ENCODE measurements around the gene TRIM27. TPM values are rescaled to one million over a fixed set of nuclear protein-coding genes. Genes with fewer than 3 reads are reported as not detected.
A peak's percentile ranks its signal among the peaks of the same experiment; 100 is the strongest.
"Not testable (repeated sequence)": the region's sequence is repeated elsewhere in the genome, so short reads cannot be mapped to it uniquely, and the experiment has no call there.

The TRIM27 gene
- total RNA-seq, 1 donor, result 59.8 TPM

DNA sequence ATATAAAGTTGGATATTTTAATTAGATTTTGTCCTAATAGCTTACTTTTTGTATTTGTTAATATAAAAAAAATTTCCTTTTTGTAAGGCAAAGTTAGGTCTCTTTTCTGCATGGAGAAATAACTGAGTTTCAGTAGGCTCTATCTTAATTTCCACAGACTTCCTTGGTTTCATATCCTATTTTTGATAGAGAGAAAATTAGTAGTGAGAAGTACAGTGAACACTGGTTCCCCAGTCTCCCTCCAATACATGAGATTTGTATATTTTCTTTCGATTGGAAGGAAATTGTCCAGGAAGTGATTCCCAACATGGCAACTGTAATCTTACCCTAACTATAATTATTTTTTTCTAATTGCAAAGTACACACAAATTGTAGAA is 26.4 kb downstream of the TRIM27 start:
- DNase-seq (ENCODE audit: low read depth in 2 of 3, low spot score in 2 of 3), result no peak

DNA sequence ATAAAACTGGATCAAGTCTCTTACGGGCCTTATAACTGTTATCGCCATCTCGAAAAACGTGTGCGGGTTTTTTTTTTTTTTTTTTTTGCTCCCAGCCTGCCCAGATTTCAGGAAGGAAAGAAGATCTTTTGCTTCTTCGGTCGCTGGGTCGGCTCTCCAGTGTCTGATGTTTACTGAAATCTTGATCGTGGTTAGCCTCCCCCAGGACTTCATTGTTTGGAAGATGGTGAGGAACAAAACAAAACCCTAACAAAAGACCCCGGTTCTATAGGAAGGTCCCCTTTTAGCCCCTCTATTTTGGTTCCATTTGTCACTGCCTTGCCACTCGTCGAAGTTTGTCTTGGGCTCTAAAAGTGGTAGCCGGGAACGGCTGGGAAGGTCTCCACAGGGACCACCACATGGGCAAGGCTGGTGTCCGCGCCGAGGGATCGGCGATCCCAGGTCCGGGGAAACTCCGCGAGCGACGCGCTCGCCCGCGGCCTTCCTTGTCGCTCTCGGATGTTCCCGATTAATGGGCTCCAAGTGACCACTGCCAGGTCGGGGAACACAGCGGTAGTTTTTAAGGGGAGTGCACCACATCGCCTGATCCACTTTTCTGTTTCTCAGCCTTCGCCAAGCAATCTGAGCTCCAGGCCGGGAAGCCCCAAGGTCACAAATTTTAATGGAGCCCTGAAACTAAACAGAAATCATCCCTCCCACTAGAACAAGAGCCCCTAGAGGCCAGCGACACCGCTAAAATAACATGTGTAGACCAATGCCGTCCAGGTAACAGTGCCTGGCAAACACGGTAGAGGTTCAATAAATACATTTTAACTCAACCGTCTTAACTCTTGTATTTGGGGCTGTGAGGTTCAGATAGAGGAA is 27.0 kb downstream of the TRIM27 start:
- peak; percentile 35 to 88 (median 73) for DNase-seq (ENCODE audit: low read depth in 2 of 3, low spot score in 2 of 3)

DNA sequence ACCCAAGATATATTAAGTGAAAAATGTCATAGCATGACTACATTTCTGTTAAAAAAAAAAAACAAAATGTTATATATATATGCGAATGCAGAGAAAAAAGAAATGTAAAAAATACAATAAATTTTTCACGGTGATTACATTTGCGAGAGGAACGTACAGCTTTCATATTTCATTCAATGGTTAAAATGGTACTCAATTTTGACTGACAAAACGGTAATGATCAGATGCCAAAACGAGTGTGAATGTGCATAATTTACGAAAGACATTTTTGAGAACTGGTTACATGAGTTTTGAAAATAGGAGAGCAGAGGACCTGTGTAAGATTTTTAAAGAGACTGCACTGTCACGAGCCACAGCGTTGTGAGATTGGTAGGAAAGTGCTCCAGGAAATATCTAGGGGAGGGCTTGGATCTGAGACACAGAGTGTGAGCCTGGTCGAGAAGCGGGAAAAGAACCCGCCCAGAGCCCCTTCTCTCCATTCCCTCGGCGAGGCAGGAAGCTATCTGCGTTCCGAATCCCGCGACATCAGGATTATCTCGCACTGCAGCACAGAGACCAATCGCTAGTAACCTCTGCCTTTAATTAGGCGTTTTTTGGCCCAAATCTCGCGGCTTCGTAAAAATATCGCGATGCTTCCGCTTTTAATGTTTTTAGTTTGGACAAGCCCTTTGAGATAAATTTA is 28.5 kb downstream of the TRIM27 start:
- peak; percentile 81 to 99 (median 95) for DNase-seq (ENCODE audit: low read depth in 2 of 3, low spot score in 2 of 3)

DNA sequence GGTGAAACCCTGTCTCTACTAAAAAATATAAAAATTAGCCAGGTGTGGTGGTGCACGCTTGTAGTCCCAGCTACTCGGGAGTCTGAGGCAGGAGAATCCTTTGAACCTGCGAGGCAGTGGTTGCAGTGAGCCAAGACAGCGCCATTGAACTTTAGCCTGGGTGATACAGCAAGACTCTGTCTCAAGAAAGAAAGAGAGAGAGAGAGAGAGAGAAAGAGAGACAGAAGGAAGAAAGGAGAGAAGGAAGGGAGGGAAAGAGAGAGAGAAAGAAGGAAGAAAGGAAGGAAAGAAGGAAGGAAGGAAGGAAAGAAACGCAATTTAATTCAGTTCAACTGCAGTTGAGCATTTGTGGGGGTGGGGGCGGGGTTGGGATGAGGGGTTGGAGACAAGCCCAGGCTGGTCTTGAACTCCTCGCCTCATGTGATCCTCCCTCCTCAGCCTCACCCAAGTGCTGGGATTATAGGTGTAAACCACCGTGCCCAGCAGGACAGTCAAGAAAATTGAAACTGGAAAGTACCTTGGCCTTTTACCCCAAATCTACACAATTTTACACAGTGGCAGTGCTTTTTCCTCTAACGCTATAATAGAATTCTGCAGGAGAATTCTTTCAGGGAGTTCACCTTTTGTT is 30.5 kb downstream of the TRIM27 start:
- no peak for DNase-seq (ENCODE audit: low read depth in 2 of 3, low spot score in 2 of 3)

DNA sequence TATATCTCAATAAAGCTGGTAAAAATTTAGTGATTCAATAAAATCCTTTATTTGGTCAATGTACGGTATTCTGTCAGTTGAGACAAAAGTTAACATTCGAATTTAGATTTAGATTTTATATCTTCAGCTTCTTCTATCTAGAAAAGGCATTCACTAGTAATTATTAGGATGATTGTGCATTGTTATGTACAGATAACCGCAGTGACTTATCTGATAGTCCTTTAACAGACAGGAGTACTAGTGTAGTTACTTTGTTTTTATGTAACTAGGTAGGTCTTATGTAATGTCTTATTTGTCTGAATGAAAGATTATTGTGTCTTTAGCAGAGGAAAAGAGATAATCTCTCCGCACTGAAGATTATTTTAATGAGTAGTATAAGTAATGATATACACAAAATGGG is 31.3 kb downstream of the TRIM27 start:
- DNase-seq (ENCODE audit: low read depth in 2 of 3, low spot score in 2 of 3), result no peak

DNA sequence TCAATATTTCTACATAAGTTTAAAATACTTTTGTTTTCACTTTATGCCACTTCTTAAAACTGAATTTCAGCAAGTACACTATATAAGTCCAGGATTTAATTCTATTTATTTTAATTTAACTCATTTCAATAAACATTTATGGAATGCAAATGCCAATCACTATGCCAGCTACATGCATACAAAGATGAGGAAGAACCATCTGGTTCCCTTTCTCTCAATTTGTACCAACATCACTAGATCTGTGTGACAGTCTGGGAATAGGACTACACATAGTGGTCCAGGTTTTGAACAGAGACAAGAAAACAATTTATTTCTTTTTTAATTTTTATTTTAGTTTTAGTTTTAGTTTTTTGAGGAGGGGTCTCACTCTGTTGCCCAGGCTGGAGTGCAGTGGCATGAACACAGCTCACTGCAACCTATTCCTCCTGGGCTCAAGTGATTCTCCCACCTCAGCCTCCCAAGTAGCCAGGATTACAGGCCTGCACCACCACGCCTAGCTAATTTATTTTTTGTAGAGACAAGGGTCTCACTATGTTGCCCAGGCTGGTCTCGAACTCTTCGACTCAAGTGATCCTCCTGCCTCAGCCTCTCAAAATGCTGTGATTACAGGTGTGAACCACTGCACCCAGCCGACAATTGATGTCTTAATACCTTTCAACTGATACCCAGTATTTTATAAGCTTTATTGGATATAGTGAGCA is 35.8 kb downstream of the TRIM27 start:
- no peak for DNase-seq (ENCODE audit: low read depth in 2 of 3, low spot score in 2 of 3)

DNA sequence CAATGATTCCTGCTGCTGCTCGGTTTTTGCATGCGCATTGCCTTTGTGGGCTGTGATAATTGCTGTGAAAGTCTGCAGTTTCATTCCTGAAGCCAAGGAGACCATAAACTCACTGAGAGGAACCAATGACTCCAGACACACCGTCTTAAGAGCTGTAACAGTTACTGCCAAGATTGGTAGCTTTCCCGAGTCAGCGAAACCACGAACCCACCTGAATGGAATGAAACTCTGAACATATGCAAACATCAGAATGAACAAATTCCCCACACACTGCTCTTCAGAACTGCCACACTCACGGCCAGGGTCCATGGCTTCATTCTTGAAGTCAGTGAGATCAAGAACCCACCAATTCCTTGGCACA is 37.7 kb downstream of the TRIM27 start:
- DNase-seq (ENCODE audit: low read depth in 2 of 3, low spot score in 2 of 3), result no peak

DNA sequence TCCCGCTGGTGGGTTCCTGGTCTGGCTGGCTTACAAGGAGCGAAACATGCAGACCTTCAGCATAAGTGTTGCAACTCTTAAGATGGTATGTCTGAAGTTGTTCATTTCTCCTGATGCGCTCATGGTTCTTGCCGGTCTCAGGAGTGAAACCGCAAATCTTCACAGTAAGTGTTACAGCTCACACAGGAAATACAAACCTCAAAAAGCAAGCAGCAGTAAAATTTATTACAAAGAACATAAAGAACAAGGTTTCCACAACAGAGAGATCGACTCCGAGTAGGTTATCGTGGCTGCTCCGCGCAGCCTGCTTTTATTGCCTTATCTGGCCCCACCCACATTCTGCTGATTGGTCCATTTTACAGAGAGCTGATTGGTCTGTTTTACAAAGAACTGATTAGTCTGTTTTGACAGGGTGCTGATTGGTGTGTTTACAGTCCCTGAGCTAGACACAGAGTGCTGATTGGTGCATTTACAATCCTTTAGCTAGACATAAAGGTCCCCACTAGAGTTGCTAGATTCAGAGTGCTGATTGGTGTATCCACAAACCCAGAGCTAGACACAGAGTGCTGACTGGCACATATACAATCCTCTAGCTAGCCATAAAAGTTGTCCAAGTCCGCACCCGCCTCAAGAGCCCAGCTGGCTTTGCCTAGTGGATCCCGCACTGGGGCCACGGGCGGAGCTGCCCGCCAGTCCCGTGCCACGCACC is 39.2 kb downstream of the TRIM27 start:
- DNase-seq (ENCODE audit: low read depth in 2 of 3, low spot score in 2 of 3), result peak; percentile 53 to 84 (median 65)

DNA sequence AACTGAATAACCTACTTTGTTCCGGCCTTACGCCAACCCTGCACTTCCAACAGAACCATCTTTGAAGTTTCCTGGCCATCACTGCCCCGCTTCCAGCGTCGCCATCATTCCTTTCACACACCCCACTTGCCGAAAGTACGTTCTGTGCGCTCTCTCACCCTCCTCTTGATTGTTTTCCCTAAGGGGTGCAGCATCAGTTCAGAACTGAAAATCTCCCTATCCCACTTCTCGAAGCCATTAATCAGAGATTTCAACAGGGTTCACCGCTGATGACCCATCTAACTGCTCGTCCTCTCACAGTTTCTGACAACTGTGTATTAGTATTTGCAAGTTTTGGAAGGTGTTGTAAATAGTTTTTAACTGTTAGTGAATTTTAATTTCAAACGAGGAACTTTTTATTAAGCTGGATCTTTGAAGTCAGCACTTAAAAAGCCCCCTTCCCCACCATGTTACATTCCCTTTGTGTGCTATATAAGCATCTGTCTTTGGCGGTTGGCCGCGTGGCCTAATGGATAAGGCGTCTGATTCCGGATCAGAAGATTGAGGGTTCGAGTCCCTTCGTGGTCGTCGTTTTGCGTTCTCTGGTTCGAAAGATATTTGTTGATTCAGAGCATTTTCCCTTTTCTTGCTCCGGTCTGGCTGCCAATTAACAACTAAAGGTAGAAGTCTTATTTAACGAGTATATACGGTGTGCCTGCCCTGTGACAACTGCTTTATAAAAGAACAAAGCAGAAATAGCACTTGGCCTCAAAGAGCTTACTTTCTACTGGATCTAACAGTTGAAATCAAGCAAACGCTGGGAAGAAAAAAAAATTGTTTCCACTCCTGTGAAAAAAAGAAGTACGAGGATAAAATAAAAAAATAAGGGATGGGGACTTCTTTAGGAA is 42.6 kb downstream of the TRIM27 start:
- DNase-seq (ENCODE audit: low read depth in 2 of 3, low spot score in 2 of 3), result peak in 2 of 3 donors; percentile 73 to 93

DNA sequence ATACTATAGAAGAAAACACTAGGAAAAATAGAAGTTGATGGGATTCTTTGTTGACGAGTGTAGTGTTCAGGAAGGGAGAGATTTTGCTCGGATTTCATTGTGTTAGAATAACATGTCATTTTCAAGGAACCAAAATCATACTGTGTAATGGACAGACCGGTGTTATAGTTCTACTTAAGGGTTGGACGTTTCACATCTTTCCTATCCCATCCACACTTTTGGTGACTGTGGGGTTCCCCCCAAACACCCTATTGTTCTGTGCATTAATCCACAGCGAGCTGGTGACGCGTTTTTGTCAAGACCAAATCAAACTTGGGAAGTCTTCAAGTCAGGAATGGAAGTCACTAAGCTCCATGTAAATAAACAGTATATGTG is 43.3 kb downstream of the TRIM27 start:
- DNase-seq (ENCODE audit: low read depth in 2 of 3, low spot score in 2 of 3), result no peak

DNA sequence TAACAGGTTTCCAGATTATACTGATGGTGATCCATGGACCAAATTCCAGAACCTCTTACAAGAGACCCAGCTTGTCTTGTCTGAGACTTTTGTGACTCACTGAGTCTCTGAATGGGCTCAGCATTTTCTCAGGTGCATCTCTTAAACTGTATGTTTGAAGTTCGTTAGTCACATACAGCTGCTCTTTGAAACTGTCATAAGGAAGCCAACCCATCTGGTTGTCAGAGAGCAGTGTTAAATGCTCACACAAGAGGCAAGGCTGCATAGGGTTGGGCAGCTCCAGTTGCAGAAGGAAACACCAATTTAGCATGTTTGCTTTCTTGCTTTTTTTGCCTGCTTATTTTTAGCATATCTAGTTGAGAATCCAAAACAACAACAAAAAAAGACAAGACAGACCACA is 47.1 kb downstream of the TRIM27 start:
- no peak for DNase-seq (ENCODE audit: low read depth in 2 of 3, low spot score in 2 of 3)

DNA sequence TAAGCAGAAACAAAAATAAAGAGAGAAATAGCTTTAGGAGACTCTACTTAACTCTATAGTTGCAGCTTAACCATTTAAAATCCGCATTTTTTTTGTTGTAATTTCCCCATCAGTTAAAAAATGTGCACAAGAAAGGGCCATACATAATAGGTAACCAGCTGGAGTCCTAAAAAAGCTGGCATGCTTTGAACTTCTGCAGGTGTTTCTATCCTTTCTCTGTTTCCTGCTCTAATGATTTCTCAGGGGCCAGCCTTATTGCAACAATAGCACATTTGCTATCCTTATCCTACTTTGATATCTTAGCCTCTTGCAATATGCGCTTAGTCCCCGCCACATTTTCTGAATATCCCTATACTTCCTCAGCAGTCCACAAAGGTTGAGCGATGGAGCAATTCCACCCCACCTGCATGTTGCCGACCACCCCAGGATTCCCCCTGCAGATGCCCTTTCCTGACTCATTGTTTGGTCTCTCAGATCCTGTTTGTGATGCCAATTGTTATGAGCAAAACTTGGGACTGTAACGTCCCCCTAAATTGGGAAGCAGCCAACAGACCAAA is 48.5 kb downstream of the TRIM27 start:
- DNase-seq (ENCODE audit: low read depth in 2 of 3, low spot score in 2 of 3), result no peak

DNA sequence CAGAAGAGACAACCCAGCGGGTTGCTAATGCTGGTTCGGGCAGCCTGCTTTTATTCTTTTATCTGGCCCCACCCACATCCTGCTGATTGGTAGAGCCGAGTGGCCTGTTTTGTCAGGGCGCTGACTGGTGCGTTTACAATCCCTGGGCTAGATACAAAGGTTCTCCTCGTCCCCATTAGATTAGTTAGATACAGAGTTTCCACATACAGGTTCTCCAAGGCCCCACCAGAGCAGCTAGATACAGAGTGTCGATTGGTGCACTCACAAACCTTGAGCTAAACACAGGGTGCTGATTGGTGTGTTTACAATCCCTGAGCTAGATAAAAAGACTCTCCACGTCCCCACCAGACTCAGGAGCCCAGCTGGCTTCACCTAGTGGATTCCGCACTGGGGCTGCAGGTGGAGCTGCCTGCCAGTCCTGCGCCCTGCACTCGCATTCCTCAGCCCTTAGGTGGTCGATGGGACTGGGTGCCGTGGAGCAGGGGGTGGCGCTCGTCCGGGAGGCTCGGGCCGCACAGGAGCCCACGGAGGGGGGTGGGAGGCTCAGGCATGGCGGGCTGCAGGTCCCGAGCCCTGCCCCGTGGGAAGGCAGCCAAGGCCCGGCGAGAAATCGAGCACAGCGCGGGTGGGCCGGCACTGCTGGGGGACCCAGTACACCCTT is 51.5 kb downstream of the TRIM27 start:
- DNase-seq (ENCODE audit: low read depth in 2 of 3, low spot score in 2 of 3), result not testable (repeated sequence)

DNA sequence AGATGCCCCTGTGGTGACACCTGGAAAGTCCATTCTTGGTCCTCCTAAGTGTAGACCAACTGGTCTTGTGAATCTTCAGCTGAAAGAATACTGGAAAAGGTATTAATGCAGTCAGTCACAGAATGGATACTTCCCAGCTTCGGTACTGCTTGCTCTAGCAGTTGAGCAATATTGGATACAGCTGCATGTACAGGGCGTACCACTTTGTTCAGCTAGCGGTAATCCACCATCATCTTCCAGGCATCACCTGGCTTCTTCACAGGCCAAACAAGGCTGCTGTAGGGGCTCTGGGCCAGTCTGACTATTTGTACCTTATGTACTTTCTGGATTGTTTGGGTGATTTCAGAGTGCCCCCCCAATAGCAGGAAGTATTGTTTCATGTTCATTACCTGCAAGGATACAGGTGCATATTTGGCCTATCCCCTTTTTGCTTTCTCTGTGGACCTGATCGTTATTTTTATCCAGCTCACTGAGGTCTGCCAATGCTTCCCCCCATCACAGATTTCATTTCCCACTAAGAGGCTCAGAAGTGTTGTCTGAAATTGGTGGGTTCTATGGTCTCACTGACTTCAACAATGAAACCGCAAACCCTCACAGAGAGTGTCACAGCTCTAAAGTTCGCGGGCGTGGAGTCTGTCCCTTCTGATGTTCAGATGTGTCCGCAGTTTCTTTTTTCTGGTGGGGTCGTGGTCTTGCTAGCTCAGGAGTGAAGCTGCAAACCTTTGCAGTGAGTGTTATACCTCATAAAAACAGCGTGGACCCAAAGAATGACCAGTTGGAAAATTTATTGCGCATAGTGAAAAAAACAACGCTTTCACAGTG is 52.2 kb downstream of the TRIM27 start:
- no peak for DNase-seq (ENCODE audit: low read depth in 2 of 3, low spot score in 2 of 3)

DNA sequence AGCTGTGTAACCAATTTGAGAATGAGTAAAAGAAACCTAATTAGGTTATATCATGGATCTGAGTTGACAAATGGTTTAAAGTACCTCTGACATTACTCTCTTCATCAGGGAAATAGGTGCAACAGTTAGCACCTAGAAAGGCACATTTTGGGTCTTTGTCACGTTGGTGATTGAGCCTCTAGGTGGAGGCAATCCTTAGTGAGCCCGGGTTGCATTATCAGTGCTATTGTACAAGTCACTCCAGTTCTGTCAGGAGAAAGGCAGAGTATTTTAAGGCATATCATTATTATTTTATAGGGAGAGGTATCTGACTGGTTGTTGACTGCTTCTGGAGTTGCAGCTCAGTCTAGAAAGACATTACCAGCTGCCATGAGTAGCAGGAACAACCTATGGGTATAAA is 54.9 kb downstream of the TRIM27 start:
- no peak for DNase-seq (ENCODE audit: low read depth in 2 of 3, low spot score in 2 of 3)

DNA sequence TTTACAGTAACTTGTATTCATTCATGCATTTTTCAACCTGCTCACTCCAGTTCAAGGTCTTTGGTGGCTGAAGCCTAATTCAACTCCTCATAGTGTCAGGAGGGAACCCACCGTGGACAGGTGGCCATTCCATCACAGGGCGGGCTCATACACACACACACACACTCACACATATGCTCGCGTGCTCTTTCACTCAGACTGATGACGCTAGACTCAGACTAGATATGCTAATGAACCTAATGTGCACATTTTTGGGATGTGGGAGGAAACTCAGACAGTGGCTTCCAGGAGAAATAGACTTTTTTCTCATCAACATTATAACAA is 56.7 kb downstream of the TRIM27 start:
- DNase-seq (ENCODE audit: low read depth in 2 of 3, low spot score in 2 of 3), result peak in 1 of 3 donors; percentile 60

DNA sequence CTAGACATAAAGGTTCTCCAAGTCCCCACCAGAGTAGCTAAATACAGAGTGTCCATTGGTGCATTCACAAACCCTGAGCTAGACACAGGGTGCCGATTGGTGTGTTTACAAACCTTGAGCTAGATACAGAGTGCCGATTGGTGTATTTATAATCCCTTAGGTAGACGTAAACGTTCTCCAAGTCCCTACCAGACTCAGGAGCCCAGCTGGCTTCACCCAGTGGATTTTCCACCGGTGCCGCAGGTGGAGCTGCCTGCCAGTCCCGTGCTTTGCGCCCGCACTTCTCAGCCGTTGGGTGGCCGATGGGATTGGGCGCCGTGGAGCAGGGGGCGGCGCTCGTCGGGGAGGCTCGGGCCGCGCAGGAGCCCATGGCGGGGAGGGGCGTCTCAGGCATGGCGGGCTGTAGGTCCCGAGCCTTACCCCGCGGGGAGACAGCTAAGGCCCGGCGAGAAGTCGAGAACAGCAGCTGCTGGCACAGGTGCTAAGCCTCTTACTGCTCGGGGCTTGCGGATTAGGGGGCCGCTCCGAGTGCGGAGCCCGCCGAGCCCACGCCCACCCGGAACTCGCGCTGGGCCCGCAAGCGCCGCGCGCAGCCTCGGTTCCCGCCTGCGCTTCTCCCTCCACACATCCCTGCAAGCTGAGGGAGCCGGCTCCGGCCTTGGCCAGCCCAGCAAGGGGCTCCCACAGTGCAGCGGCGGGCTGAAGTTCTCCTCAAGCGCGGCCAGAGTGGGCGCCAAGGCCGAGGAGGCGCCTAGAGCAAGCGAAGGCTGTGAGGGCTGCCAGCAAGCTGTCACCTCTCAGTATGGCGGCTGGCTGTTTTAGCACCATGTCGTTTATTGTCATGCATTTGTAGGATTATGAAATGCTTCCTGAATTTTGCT is 57.3 kb downstream of the TRIM27 start:
- peak; percentile 62 to 76 (median 70) for DNase-seq (ENCODE audit: low read depth in 2 of 3, low spot score in 2 of 3)

Measured in hematopoietic multipotent progenitor cell (in vitro differentiated cells).